ENCODE measurements around the gene TRNT1. TPM values are rescaled to one million over a fixed set of nuclear protein-coding genes. Genes with fewer than 3 reads are reported as not detected.
A peak's percentile ranks its signal among the peaks of the same experiment; 100 is the strongest.

Gene TRNT1
- total and polyA plus RNA-seq, 11 donors, result 5.4 to 14.7 (median 11.1) TPM

- peak; percentile 87 to 93 (median 90) for DNase-seq
- intact Hi-C loops (cut with DNase I), result loop anchor here in 6 of 10 donors (2.0 to 10.0 kb wide), 3 partner anchors 52 to 55 kb away; partner anchors contain the start of gene TRNT1 (in 5 of the 6)
- Histone ChIP-seq H3K27me3 (no peaks in the 10 kb centered on the region), H3K4me1 (peaks cover 8 to 43% (median 31%) of the 10 kb centered on the region in 12 donors), H3K36me3 (peaks cover 0 to 18% (median 13%) of the 10 kb centered on the region in 9 donors), H3K4me3 (peak within 1 kb of the TSS; percentile 68 to 100 (median 93)), H3K27ac (peak within 1 kb of the TSS; percentile 53 to 89 (median 77)), H3K9me3 (no peaks in the 10 kb centered on the region)
- 1 to 3% (median 1%) methylated on average over 26 to 56 of the region's 56 CpGs for WGBS, 4 donors
- ATAC-seq, result peak; percentile 97 to 100 (median 98)
- TF ChIP-seq POLR2A (IDR thresholded peaks at IDR 0.05) (peak in 1 of 2 donors; percentile 61), CTCF (IDR thresholded peaks at IDR 0.05) (peak; percentile 94 to 100 (median 98))
Measured at GRCh38 chr3:3179407-3180094, 52.8 kb downstream of the TRNT1 start, which contains the start of gene CRBN. CRBN (minus strand) TSS chr3:3179691; CDS start chr3:3179687, 4 bp downstream.

GRCh38 chr3:3180456-3180855, 53.7 kb downstream of the TRNT1 start:
- Histone ChIP-seq H3K36me3 (peaks cover 0 to 9% (median 5%) of the 10 kb centered on the region in 9 donors), H3K27me3 (no peaks in the 10 kb centered on the region), H3K4me3 (no peak overlapping the region), H3K9me3 (no peaks in the 10 kb centered on the region), H3K27ac (no peak overlapping the region), H3K4me1 (peaks cover 8 to 36% (median 29%) of the 10 kb centered on the region in 12 donors)
- intact Hi-C loops (cut with DNase I), result no loop called here
- TF ChIP-seq CTCF (IDR thresholded peaks at IDR 0.05) (no peak), POLR2A (IDR thresholded peaks at IDR 0.05) (no peak)
- ATAC-seq (no peak), DNase-seq (no peak)
- 76 to 81% (median 78%) methylated on average over 9 of the region's 9 CpGs for WGBS, 4 donors

DNA sequence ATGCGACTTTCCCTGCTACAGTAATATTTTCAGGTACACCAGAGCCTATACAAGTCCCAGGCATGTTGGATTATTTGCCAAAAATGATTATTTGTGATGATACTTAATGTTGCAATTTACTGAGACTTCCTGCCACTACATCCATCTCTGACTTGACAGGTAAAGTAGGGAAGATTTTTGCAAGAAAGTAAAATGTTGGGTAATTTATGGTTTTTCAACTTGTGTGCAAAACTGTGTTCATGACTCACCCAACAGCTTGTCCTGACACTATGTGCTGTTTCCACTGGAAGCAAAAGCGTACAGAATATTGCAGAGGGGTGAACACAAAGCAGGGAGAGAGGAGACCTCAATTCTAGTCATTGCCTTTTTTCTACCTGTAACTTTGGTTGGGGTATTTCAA, 58.1 kb downstream of the TRNT1 start:
- H3K9me3 ChIP-seq, result peaks cover 0 to 14% (median 7%) of the 10 kb centered on the region in 12 donors
- TF ChIP-seq CTCF (IDR thresholded peaks at IDR 0.05) (no peak), POLR2A (IDR thresholded peaks at IDR 0.05) (no peak)
- 46 to 54% (median 48%) methylated on average over 2 of the region's 2 CpGs for WGBS, 4 donors
- no peaks in the 10 kb centered on the region for H3K27me3 ChIP-seq
- DNase-seq (no peak), ATAC-seq (no peak)
- peaks cover 0 to 5% (median 0%) of the 10 kb centered on the region in 12 donors for H3K4me1 ChIP-seq
- H3K27ac ChIP-seq, result no peak overlapping the region
- no peak overlapping the region for H3K4me3 ChIP-seq
- no peaks in the 10 kb centered on the region for H3K36me3 ChIP-seq
- intact Hi-C loops (cut with DNase I), result no loop called here

GRCh38 chr3:3189102-3189727, 62.5 kb downstream of the TRNT1 start:
- TF ChIP-seq CTCF (IDR thresholded peaks at IDR 0.05), result no peak
- TF ChIP-seq POLR2A (IDR thresholded peaks at IDR 0.05), result no peak
- WGBS, 4 donors, result 35 to 58% (median 52%) methylated on average over 1 of the region's 1 CpG
- ATAC-seq, result peak in 3 of 4 donors; percentile 42 to 61 (median 58)
- H3K4me3 ChIP-seq, result no peak overlapping the region
- no peak for DNase-seq
- peaks cover 0 to 6% (median 0%) of the 10 kb centered on the region in 12 donors for H3K4me1 ChIP-seq
- intact Hi-C loops (cut with DNase I), result no loop called here
- H3K27me3 ChIP-seq, result peaks cover 0 to 6% (median 0%) of the 10 kb centered on the region in 9 donors
- H3K27ac ChIP-seq, result no peak overlapping the region
- H3K36me3 ChIP-seq, result no peaks in the 10 kb centered on the region
- peaks cover 0 to 14% (median 7%) of the 10 kb centered on the region in 12 donors for H3K9me3 ChIP-seq

All from heart left ventricle (tissue), 16 donors.